GM19455 (cell line): Measurements from ENCODE around the gene MGLL.

Experiments
- ATAC-seq: cut with Tn5 transposase; IDR thresholded peaks from one replicate; pipeline ENCODE4 v1.9.1; 2021; ENCODE audit not compliant: unreplicated experiment

The MGLL gene

DNA sequence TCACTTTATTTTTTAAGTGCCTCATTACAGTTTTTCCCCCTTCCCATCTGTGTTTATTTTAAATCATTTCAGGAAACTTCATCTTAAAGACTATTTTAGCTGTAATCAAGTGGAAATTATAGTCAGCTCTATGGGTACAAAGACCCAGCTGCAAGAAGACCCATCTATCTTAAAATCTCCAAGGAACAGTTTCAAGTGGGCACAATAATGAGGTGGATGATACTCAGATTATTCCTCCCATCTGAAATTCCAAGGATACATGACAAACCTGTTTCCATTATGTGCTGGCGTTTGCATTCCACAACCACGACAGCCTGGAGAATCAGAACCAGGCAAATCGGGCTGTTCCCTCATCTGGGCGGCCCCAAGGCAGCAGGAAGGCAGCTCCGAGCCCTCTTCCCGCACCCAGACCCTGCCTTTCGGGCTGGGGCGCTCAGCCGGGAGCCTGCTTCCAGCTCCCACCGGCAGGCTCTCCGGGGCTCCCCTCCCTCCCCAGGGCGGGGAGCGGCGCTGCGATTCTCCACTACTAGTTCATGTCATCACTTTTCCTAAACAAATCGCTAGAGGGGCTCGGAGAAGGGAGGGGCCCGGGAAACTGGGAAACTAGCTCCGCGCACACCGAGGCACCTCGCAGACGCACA is at the start of gene MGLL:
TSS of gene MGLL (minus strand) at position 475 of the 641 bp plus-strand sequence. CDS start at position 278, 197 bp downstream.
- no peak for ATAC-seq

DNA sequence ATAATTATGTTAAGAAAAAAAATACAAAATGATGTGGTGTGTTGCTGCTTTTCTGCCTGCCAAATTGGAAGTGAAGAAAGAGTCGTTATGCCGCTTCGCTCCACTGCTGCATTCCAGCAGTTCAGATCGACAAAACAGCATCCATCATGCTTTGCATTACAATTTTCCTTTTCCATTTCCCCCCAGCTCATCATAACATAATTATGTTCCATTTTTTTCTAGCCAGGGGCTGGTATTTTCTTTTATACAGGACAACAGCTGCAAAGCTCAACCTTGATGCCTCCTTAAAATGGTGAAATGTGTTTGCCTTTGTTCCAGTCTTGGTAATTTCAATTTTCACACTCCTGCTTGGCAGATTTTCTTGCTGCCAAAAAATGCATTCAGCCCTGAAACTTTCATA is 47.8 kb upstream of the MGLL start:
- ATAC-seq, result no peak

DNA sequence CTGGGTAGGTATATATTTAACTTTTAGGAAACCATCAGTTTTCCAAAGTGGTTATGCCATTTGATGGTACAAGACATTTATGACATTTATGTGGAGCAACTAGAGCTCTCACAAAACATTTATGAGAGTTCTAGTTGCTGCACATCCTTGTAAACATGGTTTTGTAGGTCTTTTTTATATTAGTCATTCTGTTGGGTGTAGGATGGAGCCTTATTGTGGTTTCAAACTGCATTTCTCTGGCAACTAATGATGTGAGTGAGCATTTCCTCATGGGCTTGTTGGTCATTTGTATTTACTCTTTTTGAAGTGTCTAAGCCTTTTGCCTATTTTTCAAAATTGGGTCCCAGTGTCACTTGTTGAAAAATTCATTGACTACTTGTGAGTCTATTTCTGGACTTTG is 45.7 kb upstream of the MGLL start:
- no peak for ATAC-seq

DNA sequence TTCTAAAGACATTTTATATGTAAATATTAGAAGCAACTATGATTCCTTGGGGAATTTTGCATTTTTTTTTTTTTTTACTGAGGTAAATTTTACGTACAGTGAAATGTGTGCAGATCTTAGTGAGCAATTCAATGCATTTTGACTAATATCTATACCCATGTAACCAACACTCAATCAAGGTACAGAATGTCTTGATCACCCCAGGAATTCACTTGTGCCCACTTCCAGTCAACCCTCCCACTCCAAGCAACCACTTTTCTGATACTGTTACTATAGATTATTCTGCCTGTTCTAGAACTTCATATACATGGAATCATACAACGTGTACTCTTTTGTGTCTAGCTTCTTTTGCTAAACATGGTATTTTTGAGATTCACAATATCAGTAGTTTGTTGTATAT is 45.1 kb upstream of the MGLL start:
- ATAC-seq, result no peak

DNA sequence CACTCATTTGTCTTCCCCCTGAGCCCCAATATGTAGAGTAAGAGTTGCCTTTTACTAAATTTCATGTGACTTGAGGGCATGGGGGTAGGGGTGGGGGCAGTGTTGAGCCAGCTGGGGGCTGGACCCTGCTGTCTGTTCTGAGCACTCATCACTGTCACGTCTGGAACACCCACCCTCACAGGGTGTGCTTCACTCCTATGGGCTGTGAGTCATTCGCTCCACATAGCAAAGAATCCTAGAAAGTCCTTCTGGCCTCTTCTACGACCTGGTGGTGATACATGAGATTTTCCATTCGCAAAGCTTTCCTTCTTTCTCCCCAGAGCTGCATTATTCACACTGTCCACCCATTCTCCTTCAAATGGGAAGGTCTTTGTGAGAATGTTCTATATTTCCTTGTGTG is 43.6 kb upstream of the MGLL start:
- no peak for ATAC-seq

DNA sequence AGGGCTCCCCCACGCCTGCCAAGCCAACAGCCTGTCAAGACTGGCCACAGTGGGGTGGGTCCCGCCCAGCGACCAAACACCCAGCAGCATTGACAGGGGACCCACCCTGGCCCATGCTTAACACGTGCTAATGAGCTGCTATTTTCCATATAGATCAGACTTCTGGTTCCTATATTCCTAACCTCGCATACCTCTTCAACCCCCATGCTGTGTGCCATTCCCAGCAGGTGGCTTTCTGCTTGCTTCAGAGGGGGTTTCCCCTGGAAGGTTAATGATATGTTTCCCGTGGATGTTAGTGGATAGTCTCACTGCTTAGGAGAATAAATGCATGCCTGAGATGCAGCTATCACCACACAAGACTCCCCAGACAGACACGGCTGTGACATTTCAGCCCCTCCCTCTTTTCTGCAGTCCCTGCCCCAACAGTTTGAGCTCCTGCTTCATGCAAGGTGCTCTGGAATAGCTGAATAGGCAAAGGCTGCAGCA is 37.9 kb upstream of the MGLL start:
- ATAC-seq, result no peak

DNA sequence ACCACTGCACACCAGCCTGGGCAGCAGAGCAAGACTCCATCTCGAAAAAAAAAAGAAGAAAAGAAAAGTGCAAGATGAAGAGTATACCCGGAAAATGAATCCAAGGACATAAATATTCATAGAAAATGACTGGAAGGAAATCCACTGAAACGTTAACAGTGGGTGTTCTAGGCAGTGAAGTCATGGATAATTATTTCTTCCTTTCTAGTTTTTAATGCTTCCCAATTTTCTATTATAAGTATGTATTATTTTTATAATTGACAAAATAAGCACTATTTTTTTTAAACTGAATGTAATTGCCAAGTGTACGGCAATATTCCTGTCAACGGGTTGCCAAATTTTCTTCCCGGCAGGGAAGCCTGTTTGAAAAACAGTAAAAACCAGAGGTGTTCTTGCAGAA is 37.4 kb upstream of the MGLL start:
- no peak for ATAC-seq

DNA sequence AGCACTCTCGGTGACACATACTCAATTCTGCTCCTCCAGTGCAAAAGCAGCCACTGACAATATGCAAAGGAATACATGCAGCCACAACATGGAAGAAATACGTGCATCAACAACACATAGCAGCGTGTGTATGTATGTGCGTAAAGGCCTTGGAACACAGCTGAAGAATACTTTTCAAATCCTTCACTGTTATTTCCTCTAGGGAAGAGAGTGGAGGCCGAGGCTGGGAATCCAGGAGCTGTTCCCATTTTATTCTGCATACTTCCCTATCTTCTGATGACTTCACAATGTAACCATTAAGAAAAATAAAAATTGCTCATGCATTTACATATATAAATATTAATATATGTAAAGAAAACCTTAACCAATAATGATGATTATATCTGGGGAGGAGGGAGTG is 36.6 kb upstream of the MGLL start:
- no peak for ATAC-seq

DNA sequence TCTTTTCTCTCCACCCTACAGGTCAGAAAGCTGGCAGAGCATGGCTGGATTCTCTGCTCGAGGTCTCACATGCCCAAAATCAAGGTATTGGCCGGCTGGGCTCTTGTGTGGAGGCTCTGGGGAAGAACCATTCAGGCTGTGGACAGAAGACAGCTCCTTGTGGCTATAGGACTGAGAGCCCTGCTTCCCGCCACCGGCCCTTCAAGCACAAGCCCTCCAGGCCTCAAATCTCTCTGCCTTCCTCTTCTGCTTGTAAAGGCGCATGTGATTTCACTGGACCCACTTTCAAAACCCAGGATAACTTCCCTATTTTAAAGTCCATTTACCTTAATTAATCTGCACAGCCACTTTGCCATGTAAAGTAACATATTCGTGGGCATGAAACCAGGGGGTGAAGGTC is 36.2 kb upstream of the MGLL start:
- ATAC-seq, result no peak

DNA sequence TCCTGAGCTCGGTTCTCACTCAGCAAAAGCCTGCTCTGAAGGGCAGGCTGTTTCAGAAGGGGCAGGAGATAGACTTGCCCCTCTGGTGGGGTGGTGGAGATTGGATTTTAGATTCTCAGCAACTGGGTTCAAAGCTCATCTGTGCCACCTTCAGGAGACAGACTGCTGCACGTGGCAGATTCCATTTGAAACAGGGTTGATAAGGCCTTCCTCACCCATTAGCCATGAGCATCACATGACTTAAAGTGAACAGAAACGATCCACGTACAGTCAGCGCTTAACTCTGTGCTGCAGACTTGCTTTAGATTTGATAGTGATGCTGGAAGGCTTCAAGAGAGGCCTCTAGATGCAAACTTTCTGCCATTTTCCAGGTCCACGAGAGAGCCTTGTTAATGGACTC is 35.0 kb upstream of the MGLL start:
- ATAC-seq, result no peak

DNA sequence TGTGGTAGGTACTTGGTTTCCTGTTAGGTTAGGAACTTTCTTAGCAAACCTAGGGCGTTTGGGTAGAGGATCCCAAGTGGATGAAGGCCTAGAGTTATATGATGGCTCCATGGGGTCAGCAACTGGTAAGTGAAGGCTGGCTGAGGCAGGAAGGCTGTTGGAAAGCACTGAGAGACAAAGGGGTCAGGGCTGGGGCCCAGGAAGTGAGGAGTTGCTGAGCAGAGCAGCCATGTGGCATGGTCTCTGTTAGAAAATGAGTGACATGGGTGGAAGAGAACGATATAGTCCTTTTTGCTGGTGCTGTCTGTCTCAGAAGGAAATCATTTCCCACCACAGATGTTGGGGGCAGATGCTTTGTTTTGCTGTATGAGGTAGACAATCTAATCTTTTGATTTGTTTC is 34.5 kb upstream of the MGLL start:
- no peak for ATAC-seq

DNA sequence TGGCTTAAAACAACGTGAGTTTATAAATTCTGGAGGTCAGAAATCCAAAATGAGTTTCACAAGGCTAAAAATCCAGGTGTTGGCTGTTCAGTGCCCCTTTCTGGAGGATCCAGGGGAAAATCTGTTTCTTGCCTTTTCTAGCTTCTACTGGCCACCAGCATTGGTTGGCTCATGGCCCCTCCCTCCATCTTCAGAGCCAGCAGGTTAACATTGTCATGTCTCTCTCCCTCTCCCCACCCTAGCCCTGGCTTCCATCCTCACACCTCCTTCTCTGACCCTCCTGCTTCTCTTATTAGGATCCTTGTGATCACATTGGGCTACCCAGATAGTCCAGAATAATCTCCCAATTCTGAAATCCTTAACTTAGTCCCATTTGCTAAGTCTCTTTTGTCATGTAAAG is 32.9 kb upstream of the MGLL start:
- no peak for ATAC-seq

DNA sequence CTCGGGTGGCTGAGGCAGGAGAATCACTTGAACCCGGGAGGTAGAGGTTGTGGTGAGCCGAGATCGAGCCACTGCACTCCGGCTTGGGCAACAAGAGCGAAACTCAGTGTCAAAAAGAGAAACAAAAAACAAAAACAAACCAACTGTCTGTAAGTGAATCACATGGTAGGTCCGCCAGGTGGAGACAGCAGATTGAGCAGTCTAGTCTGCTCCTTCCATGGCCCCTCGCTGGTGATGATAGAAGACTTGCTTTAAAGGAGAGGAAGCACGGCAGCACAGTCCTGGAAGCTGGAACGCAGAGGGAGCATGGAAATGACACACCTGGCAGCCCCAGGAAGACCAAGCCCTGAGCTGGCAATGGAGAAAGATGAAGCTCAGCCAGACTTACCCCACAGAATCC is 31.4 kb upstream of the MGLL start:
- no peak for ATAC-seq

DNA sequence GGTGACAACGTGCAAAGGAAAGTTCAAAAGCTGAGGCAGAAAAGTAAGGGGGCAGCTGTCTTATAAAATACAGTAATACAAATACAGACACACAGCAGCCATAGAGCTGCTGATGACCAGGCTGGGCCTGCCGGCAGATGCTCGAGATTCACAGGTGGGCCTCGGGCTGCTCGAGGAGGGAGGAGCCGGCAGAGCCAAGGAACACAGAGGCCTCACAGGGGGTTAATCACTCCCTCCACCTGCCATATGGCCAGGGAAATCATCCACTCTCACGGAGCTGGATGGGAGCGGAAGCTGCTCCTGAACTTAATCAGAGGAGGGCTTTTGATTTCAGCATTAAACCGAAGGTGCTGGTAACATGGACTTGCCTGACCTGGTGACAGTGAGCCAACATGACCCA is 29.6 kb upstream of the MGLL start:
- ATAC-seq, result no peak

DNA sequence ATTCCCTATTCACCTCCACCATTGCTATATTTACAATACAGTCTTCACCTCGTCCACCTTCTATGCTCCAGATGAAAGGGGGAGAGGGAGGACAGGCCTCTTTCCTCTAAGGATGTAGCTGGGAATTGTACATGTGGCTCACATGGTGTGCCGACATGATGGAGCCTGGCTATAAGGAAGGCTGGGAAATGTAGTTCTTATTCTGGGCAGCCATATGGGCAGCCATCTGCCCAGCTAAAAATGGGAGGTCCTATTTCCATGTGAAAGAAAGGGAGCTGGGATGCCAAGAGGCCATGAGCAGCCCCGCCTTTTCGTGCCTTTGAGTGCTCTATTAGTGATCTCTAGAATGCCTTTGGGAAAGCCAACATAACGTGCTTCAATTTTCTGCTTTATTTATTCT is 27.1 kb upstream of the MGLL start:
- no peak for ATAC-seq

DNA sequence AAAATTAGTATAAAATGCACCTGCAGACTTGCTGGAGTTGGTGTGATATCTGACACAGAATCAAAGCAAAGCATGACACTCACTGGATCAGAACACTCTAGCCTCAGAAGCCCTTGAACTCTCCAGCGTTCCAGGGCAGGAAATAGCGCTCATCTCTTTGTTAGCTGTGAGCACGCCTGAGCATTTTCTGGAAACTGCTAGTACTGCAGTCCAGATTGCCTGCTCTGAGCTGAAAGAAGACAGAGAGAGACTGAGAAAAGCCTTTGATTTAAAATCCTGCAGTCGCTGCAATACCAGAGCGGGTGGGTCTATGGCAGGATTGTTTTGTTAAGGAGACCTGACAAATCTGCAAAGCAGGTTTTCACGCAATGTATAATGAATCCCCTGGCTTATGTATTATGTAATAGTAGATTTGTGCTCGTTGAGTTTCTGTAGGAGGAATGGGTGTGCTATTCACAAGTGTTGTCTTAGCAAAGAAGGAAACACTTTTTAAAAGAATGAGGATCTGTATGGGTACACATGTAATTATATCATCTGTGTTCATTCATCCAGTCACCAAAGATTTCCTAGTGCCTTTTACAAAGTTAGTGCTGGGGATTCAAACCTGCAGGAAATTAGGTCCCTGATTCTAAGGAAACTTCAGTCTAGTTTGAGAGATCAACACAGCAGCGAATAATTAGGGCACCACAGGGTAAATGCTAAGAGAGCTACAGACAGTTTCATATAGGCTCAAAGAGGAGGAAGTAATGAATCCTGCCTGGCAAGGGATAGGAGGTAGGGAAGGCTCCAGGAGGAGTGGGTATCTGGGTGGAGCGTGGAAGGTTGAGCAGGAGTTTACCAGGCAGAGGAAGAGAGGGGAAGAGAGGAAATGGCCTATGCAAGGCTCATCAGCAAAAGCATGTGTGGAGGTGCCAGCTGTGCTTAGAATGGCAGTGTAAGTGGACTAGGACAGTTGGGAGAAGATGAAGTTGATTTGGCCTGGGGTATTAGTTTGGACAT is 26.1 kb upstream of the MGLL start:
- no peak for ATAC-seq

DNA sequence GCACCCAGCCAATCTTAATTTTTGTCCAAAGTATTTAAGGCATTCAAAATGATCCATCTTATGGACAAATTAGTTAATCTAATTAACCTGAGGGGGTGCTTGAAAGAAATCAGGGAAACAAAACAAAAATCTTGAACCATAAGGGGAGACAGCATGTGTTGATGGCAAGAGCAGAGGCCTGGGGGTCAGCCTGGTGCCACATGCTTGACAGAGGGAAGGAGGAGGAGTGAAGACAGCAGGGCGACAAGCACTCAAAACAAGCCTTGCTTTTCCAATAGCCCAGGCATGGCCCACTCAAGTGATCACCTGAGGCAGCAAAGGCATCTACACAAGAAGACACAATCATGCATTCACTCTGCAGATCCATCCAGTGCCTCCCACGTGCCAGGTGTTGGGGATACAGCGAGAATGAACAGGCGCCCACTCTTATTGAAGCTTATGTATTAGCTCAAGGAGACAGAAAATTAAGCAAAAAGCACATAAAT is 25.0 kb upstream of the MGLL start:
- ATAC-seq, result no peak

DNA sequence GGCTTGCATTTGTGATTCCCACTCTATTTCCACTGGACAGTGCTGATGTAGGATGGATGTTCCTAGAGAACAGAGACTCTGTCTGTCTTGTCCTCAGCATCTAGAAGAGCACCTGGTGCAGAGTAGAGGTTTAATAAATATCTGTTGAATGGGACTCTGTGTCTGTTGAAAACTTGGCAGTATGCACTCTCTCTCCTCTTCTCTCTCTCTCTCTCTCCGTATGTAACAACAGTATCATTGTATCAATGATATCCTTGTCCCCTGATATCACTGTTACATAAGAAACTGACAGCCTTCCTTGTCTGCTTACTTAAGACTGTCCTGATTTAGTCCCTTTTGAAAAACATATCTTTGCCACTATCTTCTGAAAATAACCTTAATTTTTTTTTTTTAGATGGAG is 24.3 kb upstream of the MGLL start:
- no peak for ATAC-seq

DNA sequence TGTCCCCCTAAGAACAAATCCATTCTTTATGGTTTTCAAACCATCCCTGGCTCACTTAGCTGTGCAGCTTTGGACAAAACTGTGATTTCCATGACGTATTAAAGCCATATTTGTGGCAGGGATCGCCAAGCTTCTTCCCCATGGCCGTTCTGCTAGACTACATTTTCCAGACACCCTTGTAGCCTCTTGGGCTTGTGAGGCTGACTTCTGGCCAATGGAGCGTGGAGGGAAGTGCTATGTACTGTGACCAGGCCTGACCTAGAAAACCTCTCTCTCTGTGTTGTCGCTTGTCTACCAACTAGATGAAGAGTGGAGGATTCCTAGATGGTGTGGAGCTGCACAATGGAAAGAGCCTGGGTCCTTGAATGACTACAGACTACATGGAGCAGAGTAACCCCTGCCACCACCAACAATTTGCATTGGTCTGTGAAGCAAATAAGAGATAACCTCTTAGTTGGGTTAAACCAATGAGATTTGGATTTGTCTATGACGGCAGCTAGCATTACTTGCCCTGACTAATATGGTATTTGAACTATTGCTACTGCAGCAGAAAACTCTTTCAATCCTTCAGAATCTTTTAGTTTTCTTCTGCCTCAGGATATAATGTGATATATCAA is 22.1 kb upstream of the MGLL start:
- no peak for ATAC-seq

DNA sequence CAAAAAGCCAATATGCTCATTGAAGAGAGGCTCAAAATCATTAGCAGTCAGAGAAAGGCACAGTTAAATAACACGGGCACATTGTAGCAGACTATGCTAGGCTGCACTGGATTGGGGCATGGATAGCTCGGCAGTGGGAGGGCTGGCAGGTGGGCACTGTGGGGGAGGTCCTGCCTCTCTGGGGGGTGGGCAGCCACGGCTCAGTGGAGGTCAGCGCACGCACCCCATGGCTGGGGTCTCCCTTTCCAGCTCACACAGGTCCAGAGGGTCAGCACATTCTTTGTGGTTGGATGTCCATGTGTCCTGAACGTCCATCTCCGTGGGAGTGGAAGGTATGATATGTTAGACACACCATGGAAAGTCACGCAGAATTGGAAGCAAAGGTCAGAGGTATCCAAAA is 18.4 kb upstream of the MGLL start:
- ATAC-seq, result no peak

DNA sequence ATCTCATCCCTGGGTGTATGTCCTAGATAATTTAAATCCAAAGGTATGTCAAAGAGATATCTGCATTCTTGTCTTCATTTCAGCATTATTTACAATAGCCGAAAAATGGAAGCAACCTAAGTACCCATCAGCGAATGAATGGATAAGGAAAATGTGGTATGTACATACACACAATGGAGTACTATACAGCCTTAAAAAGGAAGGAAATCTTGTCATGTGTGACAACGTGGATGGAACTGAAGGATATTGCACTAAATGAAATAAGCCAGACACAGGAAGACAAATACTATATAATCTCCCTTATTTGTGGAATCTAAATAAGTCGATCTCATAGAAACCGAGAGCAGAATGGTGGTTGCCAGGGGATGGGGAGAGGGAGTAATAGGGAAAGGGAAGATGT is 16.8 kb upstream of the MGLL start:
- no peak for ATAC-seq
